GM23338 (cell line): ENCODE data around the gene MGAT5. TPM values are rescaled to one million over a fixed set of nuclear protein-coding genes. Genes with fewer than 3 reads are reported as not detected.

Source experiments
- ATAC-seq: fragments of 200-7000 bp; cut with Tn5 transposase; 3 replicates; pipeline ENCODE4 v1.9.1; 2020
- DNase-seq: peaks from one replicate; pipeline ENCODE4 v3.0.0-alpha.2; 2015; ENCODE audit warnings: low spot score
- H2AFZ ChIP-seq: fragments of 200-600 bp; sonication (generic); 2 replicates; pipeline ENCODE4 v1.8.0; 2016; ENCODE audit warnings: antibody characterized with exemption, mild to moderate bottlenecking, moderate library complexity
- H3F3A ChIP-seq: fragments of 200-600 bp; sonication (generic); replicated peaks from 2 replicates; pipeline ENCODE4 v1.8.0; 2017; ENCODE audit warnings: antibody characterized with exemption, mixed run types, low read depth
- H3K27ac ChIP-seq: fragments of 200-600 bp; sonication (generic); 2 replicates; pipeline ENCODE4 v1.6.1; 2016; ENCODE audit warnings: low read depth
- H3K27me3 ChIP-seq: fragments of 200-600 bp; sonication (generic); 2 replicates; pipeline ENCODE4 v1.8.0; 2016; ENCODE audit warnings: mild to moderate bottlenecking, mixed run types, moderate library complexity; ENCODE audit not compliant: insufficient read depth
- H3K36me3 ChIP-seq: fragments of 200-600 bp; sonication (generic); 2 replicates; pipeline ENCODE4 v1.8.0; 2016; ENCODE audit warnings: mild to moderate bottlenecking; ENCODE audit not compliant: insufficient read depth
- H3K4me1 ChIP-seq: fragments of 200-600 bp; sonication (generic); 2 replicates; pipeline ENCODE4 v1.8.0; 2016; ENCODE audit warnings: mild to moderate bottlenecking, moderate library complexity; ENCODE audit not compliant: insufficient read depth
- H3K4me2 ChIP-seq: fragments of 200-600 bp; sonication (generic); 2 replicates; pipeline ENCODE4 v1.7.1; 2017; ENCODE audit warnings: mixed run types
- H3K4me3 ChIP-seq: fragments of 200-600 bp; sonication (generic); 2 replicates; pipeline ENCODE4 v1.6.1; 2016; ENCODE audit warnings: mixed run types
- H3K79me2 ChIP-seq: fragments of 200-600 bp; sonication (generic); replicated peaks from 2 replicates; pipeline ENCODE4 v1.8.0; 2017; ENCODE audit warnings: mild to moderate bottlenecking; ENCODE audit not compliant: insufficient read depth
- H3K9me2 ChIP-seq: fragments of 200-600 bp; sonication (generic); 2 replicates; pipeline ENCODE4 v1.8.0; 2017; ENCODE audit not compliant: insufficient read depth
- H4K20me1 ChIP-seq: fragments of 200-600 bp; sonication (generic); replicated peaks from 2 replicates; pipeline ENCODE4 v1.8.0; 2017; ENCODE audit warnings: mild to moderate bottlenecking; ENCODE audit not compliant: insufficient read depth
- H3K27ac Mint-ChIP-seq: 2 replicates; pipeline ENCODE4 v1.8.0; 2020; ENCODE audit warnings: inconsistent platforms, mild to moderate bottlenecking, moderate library complexity, mixed read lengths
- H3K27me3 Mint-ChIP-seq: 3 replicates; pipeline ENCODE4 v1.8.0; 2022; ENCODE audit warnings: low read depth, mild to moderate bottlenecking, moderate library complexity, mixed read lengths, inconsistent platforms; ENCODE audit not compliant: insufficient read depth, poor library complexity
- H3K36me3 Mint-ChIP-seq: 3 replicates; pipeline ENCODE4 v1.8.0; 2021; ENCODE audit warnings: low read depth, mild to moderate bottlenecking, inconsistent platforms, moderate library complexity, mixed read lengths
- H3K4me1 Mint-ChIP-seq: 3 replicates; pipeline ENCODE4 v1.8.0; 2020; ENCODE audit warnings: mild to moderate bottlenecking, inconsistent platforms, mixed read lengths
- H3K4me3 Mint-ChIP-seq: 3 replicates; pipeline ENCODE4 v1.8.0; 2021; ENCODE audit warnings: moderate library complexity, mild to moderate bottlenecking, inconsistent platforms, mixed read lengths
- H3K9me3 Mint-ChIP-seq: 3 replicates; pipeline ENCODE4 v1.8.0; 2020; ENCODE audit warnings: moderate library complexity, mild to moderate bottlenecking, inconsistent platforms, mixed read lengths
- CREB1 ChIP-seq: fragments of 250-450 bp; sonication (Bioruptor Pico); IDR thresholded peaks from 2 replicates; pipeline ENCODE4 v1.5.0; 2020; ENCODE audit warnings: low read depth, mild to moderate bottlenecking, moderate library complexity
- CTCF ChIP-seq, 2 experiments: fragments of 200-600 bp in 1 of 2; sonication (generic) in 1 of 2; conservative IDR thresholded peaks; 2 replicates each; pipeline versions ENCODE4 v1.5.1 to v1.6.1; 2016 to 2017; ENCODE audit warnings: antibody characterized with exemption in 2 of 2, low read depth in 2 of 2, mild to moderate bottlenecking in 2 of 2, moderate library complexity in 1 of 2
- EZH2 ChIP-seq: fragments of 200-600 bp; sonication (generic); IDR thresholded peaks from one replicate; pipeline ENCODE4 v1.8.0; 2017; ENCODE audit warnings: antibody characterized with exemption, mild to moderate bottlenecking, low read depth; ENCODE audit not compliant: unreplicated experiment
- EZH2phosphoT487 ChIP-seq: fragments of 200-600 bp; sonication (generic); IDR thresholded peaks from one replicate; pipeline ENCODE4 v1.8.1; 2018; ENCODE audit warnings: antibody characterized with exemption; ENCODE audit not compliant: unreplicated experiment
- JUNB ChIP-seq: IDR thresholded peaks from one replicate; pipeline ENCODE4 v1.6.1; 2016; ENCODE audit warnings: antibody characterized with exemption; ENCODE audit not compliant: unreplicated experiment
- NANOG ChIP-seq: IDR thresholded peaks from 2 replicates; pipeline ENCODE4 v1.6.1; 2016; ENCODE audit warnings: antibody characterized with exemption, borderline replicate concordance
- POLR2AphosphoS5 ChIP-seq: IDR thresholded peaks from 2 replicates; pipeline ENCODE4 v1.6.1; 2016; ENCODE audit warnings: antibody characterized with exemption, low read depth
- STAT1 ChIP-seq: IDR thresholded peaks from one replicate; pipeline ENCODE4 v1.6.1; 2016; ENCODE audit warnings: antibody characterized with exemption; ENCODE audit not compliant: unreplicated experiment
- ZNF114 ChIP-seq: fragments of 250-450 bp; sonication (Bioruptor Pico); IDR thresholded peaks from 2 replicates; pipeline ENCODE4 v1.5.0; 2020; ENCODE audit warnings: mild to moderate bottlenecking, moderate library complexity
- ZNF331 ChIP-seq: fragments of 250-450 bp; sonication (Bioruptor Pico); IDR thresholded peaks from 2 replicates; pipeline ENCODE4 v1.5.0; 2020; ENCODE audit warnings: low read depth, mild to moderate bottlenecking, moderate library complexity
- ZNF462 ChIP-seq: fragments of 250-450 bp; sonication (Bioruptor Pico); IDR thresholded peaks from 2 replicates; pipeline ENCODE4 v1.5.0; 2020; ENCODE audit warnings: mild to moderate bottlenecking, moderate library complexity
- polyA plus RNA-seq: library from polyadenylated mRNA; unstranded; fragments of >200 nt; fragmentation: Nextera tagmentation; extraction: Ambion mirVana; gene quantifications from 2 replicates; pipeline ENCODE4 v1.2.1, GENCODE V29; 2016
- total RNA-seq: library from RNA; depleted of rRNA; stranded (reverse); fragments of >200 nt; shearing (Covaris generic); gene quantifications from 2 replicates; pipeline ENCODE4 v1.2.3, GENCODE V29; 2014
- TF ChIP-seq, protein P1 (sequence below): IDR thresholded peaks from 2 replicates; pipeline ENCODE4 v1.6.1; 2016; ENCODE audit warnings: antibody characterized with exemption
- TF ChIP-seq, protein P2 (sequence below): IDR thresholded peaks from one replicate; pipeline ENCODE4 v1.6.1; 2018; ENCODE audit warnings: antibody characterized with exemption; ENCODE audit not compliant: unreplicated experiment

The MGAT5 gene
- total and polyA plus RNA-seq, 2 experiments from 2014 or later: 4.6 to 27.6 TPM

- Mint-ChIP-seq H3K9me3 (no peaks in the 10 kb centered on the region), H3K4me3 (no peak overlapping the region)
- peak overlapping the region; percentile 45 for H3K4me2 ChIP-seq
Observed at GRCh38 chr2:134274121-134274520, 20.2 kb downstream of the MGAT5 start.

More at GRCh38 chr2:134274121-134274520, 20.2 kb downstream of the MGAT5 start:
- H3K36me3 Mint-ChIP-seq: no peaks in the 10 kb centered on the region; the same call in 2 of the 3 replicates
- ATAC-seq: no peak
- peaks cover 21% of the 10 kb centered on the region for H3K4me1 Mint-ChIP-seq
- H3K79me2 ChIP-seq: no peaks in the 10 kb centered on the region; the same call in none of the 2 replicates
- no peak for DNase-seq
- H3K9me2 ChIP-seq: no peaks in the 10 kb centered on the region
- H3K27ac Mint-ChIP-seq: no peak overlapping the region
- no peak overlapping the region for H2AFZ ChIP-seq
- H3K4me1 ChIP-seq: peaks cover 22% of the 10 kb centered on the region
- peaks cover 17% of the 10 kb centered on the region; the same call in 1 of the 2 replicates for H4K20me1 ChIP-seq
- TF ChIP-seq NANOG: no peak
- TF ChIP-seq ZNF462 (CRISPR knock-in tag): no peak
- TF ChIP-seq POLR2AphosphoS5: no peak
- TF ChIP-seq CREB1 (CRISPR knock-in tag): no peak
- no peak for TF ChIP-seq ZNF114 (CRISPR knock-in tag)
- TF ChIP-seq, protein P1, sequence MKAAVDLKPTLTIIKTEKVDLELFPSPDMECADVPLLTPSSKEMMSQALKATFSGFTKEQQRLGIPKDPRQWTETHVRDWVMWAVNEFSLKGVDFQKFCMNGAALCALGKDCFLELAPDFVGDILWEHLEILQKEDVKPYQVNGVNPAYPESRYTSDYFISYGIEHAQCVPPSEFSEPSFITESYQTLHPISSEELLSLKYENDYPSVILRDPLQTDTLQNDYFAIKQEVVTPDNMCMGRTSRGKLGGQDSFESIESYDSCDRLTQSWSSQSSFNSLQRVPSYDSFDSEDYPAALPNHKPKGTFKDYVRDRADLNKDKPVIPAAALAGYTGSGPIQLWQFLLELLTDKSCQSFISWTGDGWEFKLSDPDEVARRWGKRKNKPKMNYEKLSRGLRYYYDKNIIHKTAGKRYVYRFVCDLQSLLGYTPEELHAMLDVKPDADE: no peak
- no peak for TF ChIP-seq STAT1
- TF ChIP-seq EZH2phosphoT487: no peak
- no peak for TF ChIP-seq EZH2
- TF ChIP-seq, protein P2, sequence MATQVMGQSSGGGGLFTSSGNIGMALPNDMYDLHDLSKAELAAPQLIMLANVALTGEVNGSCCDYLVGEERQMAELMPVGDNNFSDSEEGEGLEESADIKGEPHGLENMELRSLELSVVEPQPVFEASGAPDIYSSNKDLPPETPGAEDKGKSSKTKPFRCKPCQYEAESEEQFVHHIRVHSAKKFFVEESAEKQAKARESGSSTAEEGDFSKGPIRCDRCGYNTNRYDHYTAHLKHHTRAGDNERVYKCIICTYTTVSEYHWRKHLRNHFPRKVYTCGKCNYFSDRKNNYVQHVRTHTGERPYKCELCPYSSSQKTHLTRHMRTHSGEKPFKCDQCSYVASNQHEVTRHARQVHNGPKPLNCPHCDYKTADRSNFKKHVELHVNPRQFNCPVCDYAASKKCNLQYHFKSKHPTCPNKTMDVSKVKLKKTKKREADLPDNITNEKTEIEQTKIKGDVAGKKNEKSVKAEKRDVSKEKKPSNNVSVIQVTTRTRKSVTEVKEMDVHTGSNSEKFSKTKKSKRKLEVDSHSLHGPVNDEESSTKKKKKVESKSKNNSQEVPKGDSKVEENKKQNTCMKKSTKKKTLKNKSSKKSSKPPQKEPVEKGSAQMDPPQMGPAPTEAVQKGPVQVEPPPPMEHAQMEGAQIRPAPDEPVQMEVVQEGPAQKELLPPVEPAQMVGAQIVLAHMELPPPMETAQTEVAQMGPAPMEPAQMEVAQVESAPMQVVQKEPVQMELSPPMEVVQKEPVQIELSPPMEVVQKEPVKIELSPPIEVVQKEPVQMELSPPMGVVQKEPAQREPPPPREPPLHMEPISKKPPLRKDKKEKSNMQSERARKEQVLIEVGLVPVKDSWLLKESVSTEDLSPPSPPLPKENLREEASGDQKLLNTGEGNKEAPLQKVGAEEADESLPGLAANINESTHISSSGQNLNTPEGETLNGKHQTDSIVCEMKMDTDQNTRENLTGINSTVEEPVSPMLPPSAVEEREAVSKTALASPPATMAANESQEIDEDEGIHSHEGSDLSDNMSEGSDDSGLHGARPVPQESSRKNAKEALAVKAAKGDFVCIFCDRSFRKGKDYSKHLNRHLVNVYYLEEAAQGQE: no peak
- no peak for TF ChIP-seq ZNF331 (CRISPR knock-in tag)
- no peak for TF ChIP-seq CTCF (conservative IDR thresholded peaks at IDR 0.05; ENCODE audit: low read depth in 2 of 2)
- no peak for TF ChIP-seq JUNB
- peaks cover 15% of the 10 kb centered on the region for H3K27me3 Mint-ChIP-seq
- no peaks in the 10 kb centered on the region for H3F3A ChIP-seq
- no peaks in the 10 kb centered on the region for H3K27me3 ChIP-seq
- H3K36me3 ChIP-seq: no peaks in the 10 kb centered on the region
- no peak overlapping the region for H3K27ac ChIP-seq
- H3K4me3 ChIP-seq: no peak overlapping the region
